GM12878 (cell line): ENCODE results near the gene EPB41L2. TPM values are rescaled to one million over a fixed set of nuclear protein-coding genes. Genes with fewer than 3 reads are reported as not detected.

Source experiments
- ATAC-seq: fragments of 200-7000 bp; cut with Tn5 transposase; 3 replicates; pipeline ENCODE4 v1.9.1; 2020; ENCODE audit warnings: mild to moderate bottlenecking, moderate library complexity
- BruUV-seq: library from RNA; stranded (reverse); fragments of 400-500 nt; replicated peaks from 2 replicates; lab custom pipeline; 2021; lab: Mats Ljungman, UMichigan
- CTCF ChIA-PET: fragments of 300-600 bp; sonication (Branson Sonifier 250); formaldehyde crosslinking; extraction: SDS; loops from one replicate; lab custom pipeline; 2021; ENCODE audit warnings: inconsistent platforms; lab: Yijun Ruan, JAX
- POLR2A ChIA-PET: fragments of 350-600 bp; formaldehyde crosslinking; extraction: SDS; loops from one replicate; lab custom pipeline; 2021; ENCODE audit warnings: inconsistent platforms; lab: Charles Lee
- RAD21 ChIA-PET: fragments of 300-600 bp; sonication (Branson Sonifier 250); formaldehyde crosslinking; loops from one replicate; lab custom pipeline; 2023; ENCODE audit warnings: antibody characterized with exemption; ENCODE audit not compliant: unreplicated experiment; lab: Charles Lee
- SMC1A ChIA-PET: fragments of 300-600 bp; sonication (Branson Sonifier 250); formaldehyde crosslinking; loops from one replicate; lab custom pipeline; 2023; ENCODE audit not compliant: unreplicated experiment, uncharacterized antibody; lab: Charles Lee
- DNase-seq: peaks from one replicate; pipeline ENCODE4 v3.0.0-alpha.2; 2011; ENCODE audit warnings: low read depth, low spot score
- FAIRE-seq: peaks from 3 replicates; lab custom pipeline; 2011; peaks lifted over from hg19 to GRCh38; lab: Jason Lieb, UNC
- H2AFZ ChIP-seq: 2 replicates; pipeline ENCODE4 v1.6.0; 2011; ENCODE audit warnings: low read depth, low read length, control low read depth; ENCODE audit not compliant: control insufficient read depth
- H3K27ac ChIP-seq: 2 replicates; pipeline ENCODE4 v1.5.1; 2011; ENCODE audit warnings: control low read depth; ENCODE audit not compliant: control insufficient read depth, insufficient read depth
- H3K27me3 ChIP-seq, 2 experiments: replicated peaks in 1 of 2; 2 replicates each; pipeline versions ENCODE4 v1.6.0 to v1.6.1; 2011; ENCODE audit warnings: low read length in 1 of 2; ENCODE audit not compliant: control insufficient read depth in 2 of 2, insufficient read depth in 2 of 2
- H3K36me3 ChIP-seq, 2 experiments: 2 replicates each; pipeline ENCODE4 v1.5.1; 2011; ENCODE audit warnings: low read length in 1 of 2; ENCODE audit not compliant: control insufficient read depth in 2 of 2, insufficient read depth in 2 of 2
- H3K4me1 ChIP-seq: 2 replicates; pipeline ENCODE4 v1.6.1; 2011; ENCODE audit warnings: mild to moderate bottlenecking, low read length, moderate library complexity, mixed read lengths; ENCODE audit not compliant: control insufficient read depth, insufficient read depth
- H3K4me2 ChIP-seq: 2 replicates; pipeline ENCODE4 v1.6.0; 2011; ENCODE audit warnings: control low read depth; ENCODE audit not compliant: control insufficient read depth, insufficient read depth
- H3K4me3 ChIP-seq: fragments of 200-600 bp; sonication (generic); 2 replicates; pipeline ENCODE4 v1.5.1; 2016
- H3K79me2 ChIP-seq: 2 replicates; pipeline ENCODE4 v1.6.0; 2011; ENCODE audit warnings: low read length; ENCODE audit not compliant: control insufficient read depth, insufficient read depth
- H3K9ac ChIP-seq: 2 replicates; pipeline ENCODE4 v1.8.0; 2011; ENCODE audit warnings: low read length, control low read depth, mixed read lengths; ENCODE audit not compliant: control insufficient read depth, insufficient read depth
- H3K9me3 ChIP-seq: replicated peaks from 3 replicates; pipeline ENCODE4 v1.5.1; 2011; ENCODE audit warnings: mild to moderate bottlenecking, low read length; ENCODE audit not compliant: control insufficient read depth, insufficient read depth
- H4K20me1 ChIP-seq: 2 replicates; pipeline ENCODE4 v1.6.0; 2011; ENCODE audit not compliant: control insufficient read depth, insufficient read depth
- BCL11A ChIP-seq: IDR thresholded peaks from 2 replicates; pipeline ENCODE4 v1.6.1; 2011; ENCODE audit warnings: low read depth, low read length
- CBX3 ChIP-seq: fragments of 200-600 bp; sonication (generic); IDR thresholded peaks from 2 replicates; pipeline ENCODE4 v1.6.1; 2016; ENCODE audit warnings: low read depth, borderline replicate concordance
- HDAC2 ChIP-seq: fragments of 200-600 bp; sonication (generic); IDR thresholded peaks from 2 replicates; pipeline ENCODE4 v1.6.1; 2017
- IKZF2 ChIP-seq, 2 experiments: fragments of 450-650 bp; IDR thresholded peaks; 2 replicates each; pipeline ENCODE4 v1.6.1; 2017; ENCODE audit warnings: mild to moderate bottlenecking in 2 of 2, moderate library complexity in 2 of 2
- KLF5 ChIP-seq: fragments of 450-650 bp; IDR thresholded peaks from 2 replicates; pipeline ENCODE4 v1.6.1; 2014; ENCODE audit warnings: mild to moderate bottlenecking; ENCODE audit not compliant: partially characterized antibody
- MTA2 ChIP-seq: fragments of 450-650 bp; IDR thresholded peaks from 2 replicates; pipeline ENCODE4 v1.6.1; 2016; ENCODE audit warnings: low read depth, mild to moderate bottlenecking, moderate library complexity
- MYB ChIP-seq: fragments of 150-350 bp; IDR thresholded peaks from 2 replicates; pipeline ENCODE4 v1.6.1; 2014; ENCODE audit warnings: mild to moderate bottlenecking, low read depth, low read length, borderline replicate concordance
- NBN ChIP-seq: fragments of 450-650 bp; IDR thresholded peaks from 2 replicates; pipeline ENCODE4 v1.6.1; 2016
- NFYA ChIP-seq: IDR thresholded peaks from 2 replicates; pipeline ENCODE4 v1.6.1; 2011; ENCODE audit warnings: low read depth, mild to moderate bottlenecking, low read length, improper control_type of control experiment, borderline replicate concordance
- PBX3 ChIP-seq: IDR thresholded peaks from 2 replicates; pipeline ENCODE4 v1.6.1; 2011; ENCODE audit warnings: mild to moderate bottlenecking, low read depth, low read length, moderate library complexity; ENCODE audit not compliant: insufficient replicate concordance
- RAD21 ChIP-seq: IDR thresholded peaks from 2 replicates; pipeline ENCODE4 v1.6.1; 2011; ENCODE audit warnings: mild to moderate bottlenecking, low read depth, low read length, moderate library complexity; ENCODE audit not compliant: insufficient read depth
- RBBP5 ChIP-seq: fragments of 200-600 bp; sonication (generic); conservative IDR thresholded peaks from 2 replicates; pipeline ENCODE4 v1.6.1; 2016
- RELB ChIP-seq: fragments of 450-650 bp; IDR thresholded peaks from 2 replicates; pipeline ENCODE4 v1.6.1; 2017; ENCODE audit warnings: low read depth, mild to moderate bottlenecking, moderate library complexity
- RFX5 ChIP-seq: IDR thresholded peaks from 2 replicates; pipeline ENCODE4 v1.6.1; 2011; ENCODE audit warnings: low read depth, low read length, improper control_type of control experiment
- RUNX3 ChIP-seq: IDR thresholded peaks from 2 replicates; pipeline ENCODE4 v1.6.1; 2012; ENCODE audit warnings: low read length, inconsistent platforms
- SMAD5 ChIP-seq: IDR thresholded peaks from 2 replicates; pipeline ENCODE4 v1.6.1; 2016; ENCODE audit warnings: antibody characterized with exemption, low read depth
- WRNIP1 ChIP-seq: IDR thresholded peaks from 2 replicates; pipeline ENCODE4 v1.6.1; 2011; ENCODE audit warnings: low read depth, low read length, improper control_type of control experiment, borderline replicate concordance
- WGBS: methylation state at CpG from one replicate; pipeline ENCODE4 v1.1.6; 2016; ENCODE audit warnings: low lambda C conversion rate; ENCODE audit not compliant: insufficient replicate concordance, insufficient coverage; ENCODE audit errors: missing lambda C conversion rate; 5-methylcytosine and 5-hydroxymethylcytosine counted together
- in situ Hi-C: fragments of 300-500 bp; cut with MboI; formaldehyde crosslinking; loops from 9 replicates; pipeline ENCODE4 v1.14.3; 2018; ENCODE audit warnings: mixed read lengths
- intact Hi-C: fragments of 100-400 bp; cut with micrococcal nuclease; formaldehyde crosslinking; loops from one replicate; pipeline ENCODE4 v1.14.2; 2022; ENCODE audit not compliant: unreplicated experiment
- polyA plus RNA-seq, 11 experiments: library from polyadenylated mRNA; depleted of rRNA in 4 of 11; unstranded in 6 of 11; stranded (reverse) in 5 of 11; fragments of >200 nt; fragmentation: Nextera tagmentation in 4 of 11; fragmentation: Illumina TruSeq in 1 of 11; extraction: Ambion mirVana in 4 of 11; extraction: Trizol in 1 of 11; gene quantifications; 1 replicate in 1 of 11; 2 replicates in 10 of 11; pipeline versions ENCODE4 v1.2.1 to v1.2.3, GENCODE V29; 2011 to 2016; ENCODE audit warnings: inconsistent platforms in 2 of 11, missing spikeins in 2 of 11, low read depth in 1 of 11
- total RNA-seq, 4 experiments: library from RNA; depleted of rRNA in 3 of 4; stranded (reverse); fragments of >200 nt in 3 of 4; fragmentation: Illumina TruSeq in 1 of 4; extraction: Trizol in 1 of 4; gene quantifications; 2 replicates each; pipeline versions ENCODE4 v1.2.1 to v1.2.3, GENCODE V29; 2013 to 2021

The EPB41L2 gene
- total and polyA plus RNA-seq, 10 of the 15 experiments (the other 5 are each of a cell fraction or from before 2014, with no cell fraction given) = 7.4 to 41.6 (median 19.0) TPM

DNA sequence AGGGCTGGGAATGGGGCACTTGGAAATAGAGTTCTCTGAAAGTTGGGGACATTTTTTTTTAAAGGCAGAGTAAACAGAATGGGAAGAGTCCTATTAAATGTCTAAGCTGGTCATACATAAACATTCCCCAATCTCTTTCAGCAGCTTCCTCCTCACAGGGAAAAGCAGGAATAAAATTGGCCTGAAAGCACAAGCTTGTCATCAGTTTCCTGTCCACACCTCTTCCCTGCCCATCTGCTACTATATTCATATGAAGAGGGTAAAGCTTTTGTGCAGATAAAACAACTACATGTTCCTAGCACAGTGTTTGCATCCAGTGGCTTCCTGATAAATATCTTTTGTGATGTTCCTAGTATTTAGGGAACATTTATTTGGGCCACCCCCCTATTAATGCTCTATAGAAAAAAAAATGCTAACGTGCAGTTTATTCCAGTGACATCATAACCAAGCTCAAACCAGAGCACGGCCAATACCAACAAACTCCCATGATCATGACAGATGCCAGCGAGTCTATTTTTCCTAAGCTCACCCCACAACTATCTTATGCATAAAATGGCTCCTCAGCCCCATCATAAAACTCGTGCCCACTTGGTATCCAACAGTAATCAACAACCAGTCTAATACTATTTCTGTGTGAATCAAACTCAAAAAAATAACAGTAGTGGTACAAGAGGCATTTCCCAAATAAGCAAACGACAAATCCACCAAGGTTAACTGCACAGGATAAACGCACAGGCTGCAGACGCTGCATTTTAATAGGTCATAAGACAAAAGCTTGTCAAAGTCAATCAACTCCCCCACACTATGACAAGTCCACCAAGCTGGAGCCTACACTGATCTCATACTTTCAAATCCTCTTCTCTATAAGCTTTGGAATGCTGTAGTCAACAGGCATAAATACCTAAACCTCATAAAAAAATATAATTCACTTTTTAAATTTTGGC is 95.3 kb downstream of the EPB41L2 start:
- intact Hi-C loops = no loop called here
- Histone ChIP-seq H3K9ac (no peak overlapping the region), H4K20me1 (no peaks in the 10 kb centered on the region), H2AFZ (no peak overlapping the region), H3K27me3 (no peaks in the 10 kb centered on the region), H3K9me3 (no peaks in the 10 kb centered on the region), H3K79me2 (peaks cover 5% of the 10 kb centered on the region), H3K4me1 (peaks cover 8% of the 10 kb centered on the region), H3K27ac (no peak overlapping the region), H3K4me2 (no peak overlapping the region), H3K36me3 (no peaks in the 10 kb centered on the region)
- DNase-seq (no peak), ATAC-seq (no peak), FAIRE-seq (no peak)
- ChIA-PET POLR2A (no interaction called here), SMC1A (interaction anchor here (0.7 to 2.5 kb wide), 4 partner anchors 10 to 36 kb away, joined by 3 to 8 read pairs (median 4); no protein-coding TSS in a partner anchor), CTCF (interaction anchor here (0.6 kb wide), 2 partner anchors 64 to 149 kb away, joined by 3 read pairs; no protein-coding TSS in a partner anchor), RAD21 (no interaction called here)
- BruUV-seq = no TSS peak
- in situ Hi-C loops = no loop called here
- WGBS = 66% methylated on average over 7 of the region's 7 CpGs
- TF ChIP-seq MTA2 (no peak), NBN (no peak), SMAD5 (no peak), RFX5 (no peak), NFYA (no peak), KLF5 (no peak), BCL11A (no peak), RAD21 (no peak), MYB (no peak), CBX3 (no peak), RELB (no peak), RUNX3 (no peak), PBX3 (no peak), WRNIP1 (no peak), RBBP5 (no peak), IKZF2 (IDR thresholded peaks at IDR 0.05) (no peak), HDAC2 (no peak)
- TF ChIP-seq, all 136 proteins: peak for 0
- H3K4me3 ChIP-seq = no peak overlapping the region
